Measurements from ENCODE around the gene THADA. TPM values are rescaled to one million over a fixed set of nuclear protein-coding genes. Genes with fewer than 3 reads are reported as not detected.

THADA gene
- total RNA-seq, 1 donor from 2014 or later = 48.4 TPM

- peaks cover 19% of the 10 kb centered on the region for H3K36me3 Mint-ChIP-seq (ENCODE audit: low read depth)
- H3K27me3 Mint-ChIP-seq (ENCODE audit: low read depth) = no peaks in the 10 kb centered on the region
- no peak overlapping the region for H3K27ac Mint-ChIP-seq
- no peak for DNase-seq (ENCODE audit: low spot score)
- no peaks in the 10 kb centered on the region for H3K9me3 Mint-ChIP-seq
- intact Hi-C loops (cut with micrococcal nuclease) = no loop called here
- H3K4me1 Mint-ChIP-seq (ENCODE audit: low read depth) = peaks cover 28% of the 10 kb centered on the region
- no peak overlapping the region for H3K4me3 Mint-ChIP-seq (ENCODE audit: low read depth)
These were observed 134.3 kb downstream of the THADA start for GRCh38 chr2:43461453-43462073.

GRCh38 chr2:43460611-43461365, 135.1 kb downstream of the THADA start:
- no peaks in the 10 kb centered on the region for H3K9me3 Mint-ChIP-seq
- H3K4me1 Mint-ChIP-seq (ENCODE audit: low read depth) = peaks cover 34% of the 10 kb centered on the region

GRCh38 chr2:43460174-43460546, 135.7 kb downstream of the THADA start:
- H3K4me3 Mint-ChIP-seq (ENCODE audit: low read depth) = no peak overlapping the region
- intact Hi-C loops (cut with micrococcal nuclease) = no loop called here
- no peak overlapping the region for H3K27ac Mint-ChIP-seq
- DNase-seq (ENCODE audit: low spot score) = no peak
- H3K27me3 Mint-ChIP-seq (ENCODE audit: low read depth) = no peaks in the 10 kb centered on the region
- no peaks in the 10 kb centered on the region for H3K9me3 Mint-ChIP-seq
- peaks cover 11% of the 10 kb centered on the region for H3K36me3 Mint-ChIP-seq (ENCODE audit: low read depth)
- H3K4me1 Mint-ChIP-seq (ENCODE audit: low read depth) = peaks cover 40% of the 10 kb centered on the region

More at GRCh38 chr2:43460611-43461365, 135.1 kb downstream of the THADA start:
- no peak overlapping the region for H3K27ac Mint-ChIP-seq
- intact Hi-C loops (cut with micrococcal nuclease) = no loop called here
- H3K27me3 Mint-ChIP-seq (ENCODE audit: low read depth) = no peaks in the 10 kb centered on the region
- peaks cover 11% of the 10 kb centered on the region for H3K36me3 Mint-ChIP-seq (ENCODE audit: low read depth)
- no peak overlapping the region for H3K4me3 Mint-ChIP-seq (ENCODE audit: low read depth)
- DNase-seq (ENCODE audit: low spot score) = no peak

- Mint-ChIP-seq H3K36me3 (ENCODE audit: low read depth) (peaks cover 15% of the 10 kb centered on the region), H3K27me3 (ENCODE audit: low read depth) (no peaks in the 10 kb centered on the region), H3K9me3 (no peaks in the 10 kb centered on the region), H3K4me1 (ENCODE audit: low read depth) (peaks cover 43% of the 10 kb centered on the region), H3K27ac (no peak overlapping the region), H3K4me3 (ENCODE audit: low read depth) (no peak overlapping the region)
- no peak for DNase-seq (ENCODE audit: low spot score)
- intact Hi-C loops (cut with micrococcal nuclease) = no loop called here
These were observed 136.2 kb downstream of the THADA start for GRCh38 chr2:43459446-43460173.

GRCh38 chr2:43458014-43458628, 137.7 kb downstream of the THADA start:
- peaks cover 43% of the 10 kb centered on the region for H3K4me1 Mint-ChIP-seq (ENCODE audit: low read depth)
- peaks cover 15% of the 10 kb centered on the region for H3K36me3 Mint-ChIP-seq (ENCODE audit: low read depth)
- no peaks in the 10 kb centered on the region for H3K9me3 Mint-ChIP-seq
- intact Hi-C loops (cut with micrococcal nuclease) = no loop called here
- no peak overlapping the region for H3K4me3 Mint-ChIP-seq (ENCODE audit: low read depth)
- H3K27me3 Mint-ChIP-seq (ENCODE audit: low read depth) = no peaks in the 10 kb centered on the region
- no peak overlapping the region for H3K27ac Mint-ChIP-seq
- no peak for DNase-seq (ENCODE audit: low spot score)

GRCh38 chr2:43455731-43456642, 139.9 kb downstream of the THADA start:
- no peak overlapping the region for H3K4me3 Mint-ChIP-seq (ENCODE audit: low read depth)
- peaks cover 42% of the 10 kb centered on the region for H3K4me1 Mint-ChIP-seq (ENCODE audit: low read depth)
- no peaks in the 10 kb centered on the region for H3K9me3 Mint-ChIP-seq
- no peak for DNase-seq (ENCODE audit: low spot score)
- H3K27ac Mint-ChIP-seq = no peak overlapping the region
- peaks cover 31% of the 10 kb centered on the region for H3K36me3 Mint-ChIP-seq (ENCODE audit: low read depth)
- intact Hi-C loops (cut with micrococcal nuclease) = loop anchor here (2.0 kb wide), 1 partner anchor 29 kb away; no protein-coding TSS in a partner anchor
- H3K27me3 Mint-ChIP-seq (ENCODE audit: low read depth) = no peaks in the 10 kb centered on the region

GRCh38 chr2:43455296-43455695, 140.5 kb downstream of the THADA start:
- Mint-ChIP-seq H3K4me1 (ENCODE audit: low read depth) (peaks cover 37% of the 10 kb centered on the region), H3K36me3 (ENCODE audit: low read depth) (peaks cover 36% of the 10 kb centered on the region), H3K27ac (no peak overlapping the region), H3K27me3 (ENCODE audit: low read depth) (no peaks in the 10 kb centered on the region), H3K9me3 (no peaks in the 10 kb centered on the region), H3K4me3 (ENCODE audit: low read depth) (no peak overlapping the region)
- no peak for DNase-seq (ENCODE audit: low spot score)
- intact Hi-C loops (cut with micrococcal nuclease) = no loop called here

GRCh38 chr2:43454791-43455190, 141.0 kb downstream of the THADA start:
- intact Hi-C loops (cut with micrococcal nuclease) = no loop called here
- no peaks in the 10 kb centered on the region for H3K27me3 Mint-ChIP-seq (ENCODE audit: low read depth)
- peaks cover 36% of the 10 kb centered on the region for H3K4me1 Mint-ChIP-seq (ENCODE audit: low read depth)
- no peak overlapping the region for H3K4me3 Mint-ChIP-seq (ENCODE audit: low read depth)
- no peak for DNase-seq (ENCODE audit: low spot score)
- no peak overlapping the region for H3K27ac Mint-ChIP-seq
- peaks cover 40% of the 10 kb centered on the region for H3K36me3 Mint-ChIP-seq (ENCODE audit: low read depth)
- no peaks in the 10 kb centered on the region for H3K9me3 Mint-ChIP-seq

GRCh38 chr2:43453179-43454170, 142.4 kb downstream of the THADA start:
- H3K4me1 Mint-ChIP-seq (ENCODE audit: low read depth) = peaks cover 31% of the 10 kb centered on the region
- intact Hi-C loops (cut with micrococcal nuclease) = no loop called here

GRCh38 chr2:43452318-43452731, 143.5 kb downstream of the THADA start:
- Mint-ChIP-seq H3K27me3 (ENCODE audit: low read depth) (no peaks in the 10 kb centered on the region), H3K4me3 (ENCODE audit: low read depth) (no peak overlapping the region), H3K36me3 (ENCODE audit: low read depth) (peaks cover 46% of the 10 kb centered on the region), H3K27ac (no peak overlapping the region), H3K4me1 (ENCODE audit: low read depth) (peaks cover 28% of the 10 kb centered on the region), H3K9me3 (no peaks in the 10 kb centered on the region)
- intact Hi-C loops (cut with micrococcal nuclease) = no loop called here
- no peak for DNase-seq (ENCODE audit: low spot score)

More at GRCh38 chr2:43453179-43454170, 142.4 kb downstream of the THADA start:
- Mint-ChIP-seq H3K36me3 (ENCODE audit: low read depth) (peaks cover 49% of the 10 kb centered on the region), H3K9me3 (no peaks in the 10 kb centered on the region), H3K27ac (no peak overlapping the region), H3K27me3 (ENCODE audit: low read depth) (no peaks in the 10 kb centered on the region), H3K4me3 (ENCODE audit: low read depth) (no peak overlapping the region)
- DNase-seq (ENCODE audit: low spot score) = no peak

- no peak for DNase-seq (ENCODE audit: low spot score)
- peaks cover 57% of the 10 kb centered on the region for H3K36me3 Mint-ChIP-seq (ENCODE audit: low read depth)
- H3K9me3 Mint-ChIP-seq = no peaks in the 10 kb centered on the region
- intact Hi-C loops (cut with micrococcal nuclease) = no loop called here
- no peak overlapping the region for H3K4me3 Mint-ChIP-seq (ENCODE audit: low read depth)
- H3K27me3 Mint-ChIP-seq (ENCODE audit: low read depth) = no peaks in the 10 kb centered on the region
- no peak overlapping the region for H3K27ac Mint-ChIP-seq
- H3K4me1 Mint-ChIP-seq (ENCODE audit: low read depth) = peaks cover 18% of the 10 kb centered on the region
These were observed 145.2 kb downstream of the THADA start for GRCh38 chr2:43450617-43451016.
